NCI-H1048 (cell line): ENCODE data around the gene MC4R.

Experiments used
- DNase-seq: peaks from one replicate; lab custom pipeline; 2025; lab: John Stamatoyannopoulos, UW

Gene MC4R

DNA sequence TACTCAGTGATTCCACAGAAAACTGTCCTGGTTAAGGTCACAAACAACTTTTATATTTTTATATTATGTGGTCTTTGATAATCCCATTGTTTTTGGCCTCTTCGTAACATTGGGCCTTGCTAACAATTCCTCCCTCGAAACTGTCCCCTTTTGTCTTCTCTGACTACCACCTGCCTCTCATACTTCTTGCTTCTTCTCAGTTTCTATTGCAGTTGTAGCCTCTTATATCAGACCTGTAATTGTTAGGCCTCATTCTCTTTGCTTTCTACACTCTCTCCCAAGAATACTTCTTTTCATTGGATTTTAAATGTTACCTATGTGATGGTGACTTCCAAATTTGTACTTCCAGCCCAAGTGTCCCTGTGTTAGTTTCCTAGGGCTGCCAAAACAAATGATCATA is 44.7 kb downstream of the MC4R start:
- no peak for DNase-seq

GRCh38 chr18:60322591-60322990 is 50.0 kb downstream of the MC4R start:
- no peak for DNase-seq
